NT2/D1 (cell line): ENCODE results near the gene MICAL2.

Experiments
- DNase-seq: peaks from one replicate; pipeline ENCODE4 v3.0.0-alpha.2; 2011; ENCODE audit warnings: low read depth, low spot score
- H3K27me3 ChIP-seq: 2 replicates; pipeline ENCODE4 v1.6.0; 2011; ENCODE audit warnings: mild to moderate bottlenecking; ENCODE audit not compliant: insufficient read length, insufficient read depth
- H3K36me3 ChIP-seq: 2 replicates; pipeline ENCODE4 v1.6.1; 2011; ENCODE audit warnings: mild to moderate bottlenecking, low read length, mixed read lengths; ENCODE audit not compliant: insufficient read depth, insufficient read length
- H3K4me1 ChIP-seq: 2 replicates; pipeline ENCODE4 v1.5.1; 2011; ENCODE audit not compliant: insufficient read depth, insufficient read length
- H3K4me3 ChIP-seq: 2 replicates; pipeline ENCODE4 v1.5.1; 2011; ENCODE audit warnings: low read depth; ENCODE audit not compliant: insufficient read length
- H3K9ac ChIP-seq: 2 replicates; pipeline ENCODE4 v1.6.0; 2011; ENCODE audit warnings: low read depth; ENCODE audit not compliant: insufficient read length
- H3K9me3 ChIP-seq: 2 replicates; pipeline ENCODE4 v1.5.1; 2011; ENCODE audit warnings: mild to moderate bottlenecking, low read length; ENCODE audit not compliant: insufficient read depth
- SUZ12 ChIP-seq: IDR thresholded peaks from 2 replicates; pipeline ENCODE4 v1.6.1; 2011; ENCODE audit not compliant: insufficient read length, insufficient read depth; ENCODE audit errors: extremely low read depth
- YY1 ChIP-seq: IDR thresholded peaks from 2 replicates; pipeline ENCODE4 v1.6.1; 2011; ENCODE audit not compliant: insufficient read length, insufficient read depth
- ZNF274 ChIP-seq: IDR thresholded peaks from 2 replicates; pipeline ENCODE4 v1.6.1; 2011; ENCODE audit warnings: mild to moderate bottlenecking, low read depth, low read length

The MICAL2 gene

DNA sequence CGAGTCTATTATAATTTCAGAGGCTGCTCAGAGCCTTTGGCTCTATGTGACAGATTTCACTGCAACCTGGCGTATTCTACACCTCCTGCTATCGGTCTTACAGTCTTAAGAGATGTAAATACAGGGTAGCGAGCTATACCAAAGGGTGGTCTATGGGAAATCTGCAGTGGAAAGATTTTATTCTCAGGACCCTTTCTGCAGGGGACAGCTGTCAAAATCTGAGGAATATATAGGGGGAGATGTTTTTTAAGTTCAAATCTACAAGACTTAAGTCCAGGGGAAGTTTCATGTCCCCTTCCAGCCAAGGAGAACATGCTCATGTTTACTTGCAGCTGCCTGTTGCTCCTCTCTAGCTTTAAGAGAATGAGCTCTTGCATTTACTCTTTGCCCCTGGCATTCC lies 62.7 kb downstream of the MICAL2 start:
- Histone ChIP-seq H3K36me3 (peaks cover 3% of the 10 kb centered on the region), H3K4me3 (no peak overlapping the region), H3K27me3 (no peaks in the 10 kb centered on the region), H3K9ac (no peak overlapping the region), H3K4me1 (no peaks in the 10 kb centered on the region), H3K9me3 (peaks cover 4% of the 10 kb centered on the region; the same call in 1 of the 2 replicates)
- no peak for TF ChIP-seq YY1
- TF ChIP-seq SUZ12 = no peak
- no peak for DNase-seq

- H3K4me1 ChIP-seq = no peaks in the 10 kb centered on the region
- H3K36me3 ChIP-seq = peaks cover 3% of the 10 kb centered on the region
- H3K9me3 ChIP-seq = peaks cover 4% of the 10 kb centered on the region; the same call in 1 of the 2 replicates
- TF ChIP-seq SUZ12 (no peak), YY1 (no peak), ZNF274 (no peak)
- H3K9ac ChIP-seq = no peak overlapping the region
- H3K4me3 ChIP-seq = no peak overlapping the region
- no peak for DNase-seq
- no peaks in the 10 kb centered on the region for H3K27me3 ChIP-seq
These were observed 63.7 kb downstream of the MICAL2 start for GRCh38 chr11:12174128-12174476.

- H3K9ac ChIP-seq = no peak overlapping the region
These were observed 64.2 kb downstream of the MICAL2 start for GRCh38 chr11:12174477-12175143.

DNA sequence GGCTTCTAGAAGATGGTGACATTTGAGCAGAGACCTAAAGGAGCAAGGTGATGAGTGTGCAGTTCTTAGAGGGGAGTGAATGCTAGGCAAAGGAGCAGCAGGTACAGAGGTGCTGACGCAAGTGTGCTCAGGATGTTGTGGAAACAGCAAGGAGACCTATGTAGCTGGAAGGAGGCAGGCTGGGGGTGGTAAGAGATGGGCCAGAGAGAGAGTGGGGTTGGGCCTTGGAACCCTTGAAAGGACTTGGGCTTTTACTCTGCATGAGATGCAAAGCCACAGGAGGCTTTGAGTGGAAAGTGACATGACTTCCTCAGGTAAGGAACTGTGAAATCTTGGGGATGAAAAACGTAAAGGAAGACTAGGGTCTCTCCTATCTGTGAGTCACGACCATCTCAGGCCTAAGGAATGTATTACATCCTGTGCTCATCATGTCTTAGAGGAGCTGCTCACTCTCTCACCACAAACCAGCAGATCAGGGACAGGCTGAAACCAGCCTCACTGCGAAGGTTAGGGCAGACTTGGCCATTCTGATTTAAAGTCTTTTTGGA lies 65.4 kb downstream of the MICAL2 start:
- no peak overlapping the region for H3K4me3 ChIP-seq
- H3K36me3 ChIP-seq = peaks cover 3% of the 10 kb centered on the region
- H3K27me3 ChIP-seq = no peaks in the 10 kb centered on the region
- TF ChIP-seq ZNF274 (no peak), SUZ12 (no peak), YY1 (no peak)
- H3K4me1 ChIP-seq = no peaks in the 10 kb centered on the region
- H3K9me3 ChIP-seq = peaks cover 4% of the 10 kb centered on the region; the same call in 1 of the 2 replicates
- no peak overlapping the region for H3K9ac ChIP-seq
- no peak for DNase-seq

More at GRCh38 chr11:12174477-12175143, 64.2 kb downstream of the MICAL2 start:
- no peak overlapping the region for H3K4me3 ChIP-seq
- no peaks in the 10 kb centered on the region for H3K27me3 ChIP-seq
- H3K36me3 ChIP-seq = peaks cover 3% of the 10 kb centered on the region
- H3K4me1 ChIP-seq = no peaks in the 10 kb centered on the region
- no peak for DNase-seq
- H3K9me3 ChIP-seq = peaks cover 4% of the 10 kb centered on the region; the same call in 1 of the 2 replicates
- TF ChIP-seq SUZ12 (no peak), YY1 (no peak), ZNF274 (no peak)

- peaks cover 4% of the 10 kb centered on the region; the same call in 1 of the 2 replicates for H3K9me3 ChIP-seq
- no peaks in the 10 kb centered on the region for H3K27me3 ChIP-seq
- H3K4me3 ChIP-seq = no peak overlapping the region
- H3K36me3 ChIP-seq = peaks cover 3% of the 10 kb centered on the region
- no peak for TF ChIP-seq YY1
- no peak for TF ChIP-seq ZNF274
- TF ChIP-seq SUZ12 = no peak
- no peaks in the 10 kb centered on the region for H3K4me1 ChIP-seq
- H3K9ac ChIP-seq = no peak overlapping the region
- no peak for DNase-seq
These were observed 66.0 kb downstream of the MICAL2 start for GRCh38 chr11:12176410-12176809.

DNA sequence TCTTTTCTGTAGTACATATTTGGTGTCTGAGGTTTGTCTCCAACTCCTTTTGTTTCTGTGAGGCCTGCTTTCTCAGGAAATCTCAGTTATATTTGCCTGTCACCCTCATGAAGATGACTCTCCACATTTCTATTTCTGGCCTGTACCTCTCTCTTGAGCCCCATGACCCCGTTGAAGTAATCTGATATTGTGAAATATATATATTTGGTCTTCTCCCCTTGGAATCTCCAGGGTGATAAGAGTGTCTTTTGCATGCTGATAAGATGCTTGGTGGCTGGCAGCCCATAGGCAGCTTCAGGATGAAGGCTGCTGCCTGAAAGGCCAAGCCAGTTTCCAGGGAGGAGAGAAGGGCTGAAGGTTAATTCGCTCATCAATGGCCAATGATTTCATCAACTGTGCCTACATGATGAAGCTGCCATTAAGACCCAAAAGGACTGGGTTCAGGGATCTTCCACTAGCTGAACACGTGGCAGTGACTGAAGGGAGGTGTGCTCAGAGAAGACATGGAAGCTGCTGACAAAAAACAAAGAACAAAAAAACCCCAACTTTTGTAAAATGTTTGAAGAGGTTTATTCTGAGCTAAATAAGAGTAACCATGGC lies 67.4 kb downstream of the MICAL2 start:
- Histone ChIP-seq H3K9me3 (no peaks in the 10 kb centered on the region), H3K4me1 (no peaks in the 10 kb centered on the region), H3K27me3 (no peaks in the 10 kb centered on the region), H3K36me3 (no peaks in the 10 kb centered on the region), H3K9ac (no peak overlapping the region), H3K4me3 (no peak overlapping the region)
- no peak for DNase-seq
- TF ChIP-seq SUZ12 (no peak), YY1 (no peak), ZNF274 (no peak)

GRCh38 chr11:12179019-12179418 lies 68.6 kb downstream of the MICAL2 start:
- H3K4me1 ChIP-seq = no peaks in the 10 kb centered on the region
- no peaks in the 10 kb centered on the region for H3K9me3 ChIP-seq
- TF ChIP-seq YY1 = no peak
- no peak for TF ChIP-seq ZNF274
- no peak for TF ChIP-seq SUZ12
- no peak for DNase-seq
- no peaks in the 10 kb centered on the region for H3K27me3 ChIP-seq
- H3K4me3 ChIP-seq = no peak overlapping the region
- no peak overlapping the region for H3K9ac ChIP-seq
- H3K36me3 ChIP-seq = no peaks in the 10 kb centered on the region
